ENCODE measurements around the gene GARIN1A. TPM values are rescaled to one million over a fixed set of nuclear protein-coding genes. Genes with fewer than 3 reads are reported as not detected.
A peak's percentile ranks its signal among the peaks of the same experiment; 100 is the strongest.

Gene GARIN1A
- total and polyA plus RNA-seq, 4 donors: 0.35 to 1.6 (median 0.60) TPM

GRCh38 chr7:128721376-128721775 lies 49.3 kb downstream of the GARIN1A start:
- Histone ChIP-seq H3K4me3 (no peak overlapping the region), H3K36me3 (ENCODE audit: control insufficient read depth in 4 of 4, insufficient read depth in 4 of 4, low read length in 4 of 4) (no peaks in the 10 kb centered on the region), H3K9me3 (ENCODE audit: control insufficient read depth in 4 of 4, insufficient read depth in 3 of 4, low read length in 3 of 4) (no peaks in the 10 kb centered on the region), H3K9ac (ENCODE audit: insufficient read depth in 1 of 2, low read length in 2 of 2) (no peak overlapping the region), H3K27ac (ENCODE audit: low read depth in 1 of 2, low read length in 1 of 2) (no peak overlapping the region), H3K27me3 (ENCODE audit: control insufficient read depth in 3 of 3, insufficient read depth in 3 of 3, low read length in 2 of 3) (no peaks in the 10 kb centered on the region), H3K4me1 (ENCODE audit: control insufficient read depth in 5 of 5, insufficient read depth in 5 of 5, low read length in 5 of 5) (no peaks in the 10 kb centered on the region)
- TF ChIP-seq CTCF (IDR thresholded peaks at IDR 0.05; ENCODE audit: control extremely low read depth, extremely low read depth): no peak
- ATAC-seq (ENCODE audit: insufficient read depth, low FRiP score): no peak
- DNase-seq: no peak

Small RNAs within 50 kb of the gene (small RNA-seq; reads per million reads assigned to genes)
- gene RNA5SP242 (ENCODE audit: low replicate concordance): 0.73 reads per million, percentile 74 among the genes with 10 or more reads in this experiment
- not detected for gene RNA5SP243 (ENCODE audit: low replicate concordance)
- not detected for gene RNU6-177P (ENCODE audit: low replicate concordance)

Other genes starting within 250 kb of the GARIN1A start
- 10 to 100 TPM; 12.5 to 61.9 TPM for gene HILPDA, start 216.4 kb upstream of the GARIN1A start, total RNA-seq
- 10 to 100 TPM in 1 of 2 donors, 1 to 10 TPM in 1; 6.6 to 13.9 TPM for gene HILPDA, start 216.4 kb upstream of the GARIN1A start, polyA plus RNA-seq
- 10 to 100 TPM; 19.2 to 25.0 TPM for gene METTL2B, start 195.5 kb upstream of the GARIN1A start, total RNA-seq
- 10 to 100 TPM; 11.5 to 12.4 TPM for gene METTL2B, start 195.5 kb upstream of the GARIN1A start, polyA plus RNA-seq
- 100 to 1,000 TPM in 1 of 2 donors, 10 to 100 TPM in 1; 99.7 to 115 TPM for gene CALU, start 67.1 kb downstream of the GARIN1A start, total RNA-seq
- 10 to 100 TPM; 23.9 to 98.3 TPM for gene CALU, start 67.1 kb downstream of the GARIN1A start, polyA plus RNA-seq
- not detected for gene OPN1SW, start 103.5 kb downstream of the GARIN1A start, total RNA-seq
- not detected for gene OPN1SW, start 103.5 kb downstream of the GARIN1A start, polyA plus RNA-seq
- 1 to 10 TPM; 2.3 to 6.4 TPM for gene CCDC136, start 119.7 kb downstream of the GARIN1A start, total RNA-seq
- 1 to 10 TPM in 1 of 2 donors, under 1 TPM in 1; 0.70 to 1.1 TPM for gene CCDC136, start 119.7 kb downstream of the GARIN1A start, polyA plus RNA-seq
- gene FLNC, start 158.1 kb downstream of the GARIN1A start, total RNA-seq: 10 to 100 TPM; 13.3 to 24.2 TPM
- 1 to 10 TPM; 2.0 to 2.2 TPM for gene FLNC, start 158.1 kb downstream of the GARIN1A start, polyA plus RNA-seq
- 100 to 1,000 TPM in 1 of 2 donors, 10 to 100 TPM in 1; 43.9 to 165 TPM for gene ATP6V1F, start 190.6 kb downstream of the GARIN1A start, total RNA-seq
- gene ATP6V1F, start 190.6 kb downstream of the GARIN1A start, polyA plus RNA-seq: 100 to 1,000 TPM; 286 to 383 TPM
- gene KCP, start 238.4 kb downstream of the GARIN1A start, total RNA-seq: 1 to 10 TPM in 1 of 2 donors, under 1 TPM in 1; 0.64 to 3.9 TPM
- under 1 TPM; 0.22 to 0.47 TPM for gene KCP, start 238.4 kb downstream of the GARIN1A start, polyA plus RNA-seq